Thymus (tissue), 14 donors: ENCODE data around the gene CDC25B. TPM values are rescaled to one million over a fixed set of nuclear protein-coding genes. Genes with fewer than 3 reads are reported as not detected.

ENCODE experiments used
- DNase-seq, 9 donors: peaks; one replicate each; pipeline ENCODE4 v3.0.0-alpha.2; 2013; ENCODE audit warnings: low spot score in 9 of 9, low read depth in 6 of 9, missing footprints in 1 of 9
- H3K27ac ChIP-seq, 2 donors: one replicate each; pipeline ENCODE4 v1.5.1; 2013; ENCODE audit warnings: control low read depth in 1 of 2, low read depth in 1 of 2, low read length in 1 of 2, mild to moderate bottlenecking in 1 of 2, moderate library complexity in 1 of 2
- H3K27me3 ChIP-seq, 2 donors: one replicate each; pipeline ENCODE4 v1.5.1; 2013; ENCODE audit warnings: low read length in 1 of 2; ENCODE audit not compliant: control insufficient read depth in 2 of 2, insufficient read depth in 1 of 2
- H3K36me3 ChIP-seq, 2 donors: one replicate each; pipeline ENCODE4 v1.5.1; 2013; ENCODE audit warnings: low read length in 1 of 2, mild to moderate bottlenecking in 1 of 2, moderate library complexity in 1 of 2; ENCODE audit not compliant: control insufficient read depth in 2 of 2, insufficient read depth in 2 of 2
- H3K4me1 ChIP-seq, 2 donors: one replicate each; pipeline ENCODE4 v1.5.1; 2013; ENCODE audit warnings: low read length in 2 of 2; ENCODE audit not compliant: control insufficient read depth in 2 of 2, insufficient read depth in 2 of 2
- H3K4me3 ChIP-seq, 2 donors: one replicate each; pipeline ENCODE4 v1.5.1; 2013; ENCODE audit warnings: low read length in 2 of 2, control low read depth in 1 of 2, mild to moderate bottlenecking in 1 of 2
- H3K9me3 ChIP-seq, 2 donors: one replicate each; pipeline ENCODE4 v1.5.1; 2013; ENCODE audit warnings: low read length in 1 of 2, mild to moderate bottlenecking in 1 of 2; ENCODE audit not compliant: control insufficient read depth in 2 of 2, insufficient read depth in 1 of 2
- WGBS: extraction: QIAGEN DNeasy Blood & Tissue Kit; methylation state at CpG from one replicate; pipeline ENCODE4 v1.1.7; 2013; 5-methylcytosine and 5-hydroxymethylcytosine counted together
- long read RNA-seq, 10 donors: transcript quantifications; one replicate each; lab custom pipeline, GENCODE V29; 2026
- polyA plus RNA-seq: library from polyadenylated mRNA; stranded (reverse); fragments of 200-250 nt; gene quantifications from one replicate; pipeline ENCODE4 v1.2.3, GENCODE V29; 2013
- total RNA-seq: library from RNA; stranded (reverse); fragments of 120-200 nt; gene quantifications from one replicate; pipeline ENCODE4 v1.2.4, GENCODE V29; 2013
- donor health status: healthy.

Gene CDC25B
- total RNA-seq, result 21.1 TPM
- 56.4 TPM for polyA plus RNA-seq
- long read RNA-seq, donor 1, partial matches to known transcripts, result 0 of 1 reads
- long read RNA-seq, donor 1, other reads (novel, unspliced or antisense), result 0 of 1 reads
- long read RNA-seq, donor 2, transcript CDC25B-201 (16 exons, 3,597 nt), result major isoform, 9 of 107 reads
- long read RNA-seq, donor 2, partial matches to known transcripts, result 94 of 107 reads
- long read RNA-seq, donor 2, other reads (novel, unspliced or antisense), result 0 of 107 reads
- long read RNA-seq, donor 3, transcript CDC25B-201 (16 exons, 3,597 nt), result major isoform, 6 of 12 reads
- long read RNA-seq, donor 3, transcript CDC25B-206 (16 exons, 1,960 nt), result major isoform, 6 of 12 reads
- long read RNA-seq, donor 3, partial matches to known transcripts, result 0 of 12 reads
- long read RNA-seq, donor 3, other reads (novel, unspliced or antisense), result 0 of 12 reads
- long read RNA-seq, donor 4, partial matches to known transcripts, result 0 of 3 reads
- long read RNA-seq, donor 4, other reads (novel, unspliced or antisense), result 0 of 3 reads
- long read RNA-seq, donor 5, transcript CDC25B-201 (16 exons, 3,597 nt), result major isoform, 6 of 25 reads
- long read RNA-seq, donor 5, partial matches to known transcripts, result 18 of 25 reads
- long read RNA-seq, donor 5, other reads (novel, unspliced or antisense), result 0 of 25 reads
- long read RNA-seq, donor 6, partial matches to known transcripts, result 0 of 5 reads
- long read RNA-seq, donor 6, other reads (novel, unspliced or antisense), result 0 of 5 reads
- long read RNA-seq, donor 7, partial matches to known transcripts, result 0 of 8 reads
- long read RNA-seq, donor 7, other reads (novel, unspliced or antisense), result 0 of 8 reads
- long read RNA-seq, donor 8, partial matches to known transcripts, result 0 of 2 reads
- long read RNA-seq, donor 8, other reads (novel, unspliced or antisense), result 0 of 2 reads
- long read RNA-seq, donor 9, transcript CDC25B-201 (16 exons, 3,597 nt), result major isoform, 5 of 30 reads
- long read RNA-seq, donor 9, partial matches to known transcripts, result 22 of 30 reads
- long read RNA-seq, donor 9, other reads (novel, unspliced or antisense), result 0 of 30 reads
- long read RNA-seq, donor 10, partial matches to known transcripts, result 13 of 21 reads
- long read RNA-seq, donor 10, other reads (novel, unspliced or antisense), result 0 of 21 reads

DNA sequence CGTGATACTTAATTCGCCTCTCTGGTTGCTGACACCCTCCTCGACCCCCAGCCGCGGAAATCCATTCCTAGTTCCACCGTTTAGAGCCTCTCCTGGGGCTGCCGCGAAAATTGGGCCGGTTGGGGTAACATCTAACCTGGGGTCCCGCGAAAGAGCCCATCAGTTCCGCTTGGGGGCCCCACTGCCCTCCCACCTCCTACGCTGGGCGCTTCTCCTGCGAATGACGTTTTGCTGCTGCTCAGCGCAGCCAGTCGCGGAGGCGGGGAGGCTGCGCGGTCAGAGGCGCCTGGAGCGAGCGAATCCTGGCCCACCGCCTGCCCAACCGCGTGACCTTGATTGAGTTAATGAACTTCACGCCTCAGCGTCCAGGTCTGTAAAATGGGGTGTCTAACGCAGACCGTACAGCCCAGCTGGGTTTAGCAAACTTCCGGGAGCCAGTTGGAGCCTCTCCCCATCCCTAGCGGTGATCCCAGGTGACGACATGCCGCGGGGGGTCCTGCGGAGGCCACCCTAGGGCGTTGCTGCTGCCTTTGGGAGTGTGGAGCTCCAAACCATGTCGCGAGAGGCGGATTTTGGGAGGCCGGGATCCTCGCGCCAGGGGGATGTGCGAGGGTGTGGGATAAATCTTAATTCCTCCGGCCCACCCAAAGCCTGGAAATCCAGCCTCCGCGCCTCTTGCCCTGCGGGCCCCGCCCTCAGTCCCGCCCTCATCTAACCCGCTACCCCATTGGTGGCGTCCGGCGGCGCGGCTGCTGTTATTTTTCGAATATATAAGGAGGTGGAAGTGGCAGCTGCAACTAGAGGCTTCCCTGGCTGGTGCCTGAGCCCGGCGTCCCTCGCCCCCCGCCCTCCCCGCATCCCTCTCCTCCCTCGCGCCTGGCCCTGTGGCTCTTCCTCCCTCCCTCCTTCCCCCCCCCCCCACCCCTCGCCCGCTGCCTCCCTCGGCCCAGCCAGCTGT lies at the start of gene CDC25B:
TSS of gene CDC25B (plus strand) at position 800 of the 958 bp plus-strand sequence. CDS start 222 bp downstream, outside the sequence.
- WGBS, result 2% methylated on average over 67 of the region's 69 CpGs
- peak within 1 kb of the TSS; percentile 59 to 83 for H3K4me3 ChIP-seq
- H3K27ac ChIP-seq, result peak within 1 kb of the TSS; percentile 88

DNA sequence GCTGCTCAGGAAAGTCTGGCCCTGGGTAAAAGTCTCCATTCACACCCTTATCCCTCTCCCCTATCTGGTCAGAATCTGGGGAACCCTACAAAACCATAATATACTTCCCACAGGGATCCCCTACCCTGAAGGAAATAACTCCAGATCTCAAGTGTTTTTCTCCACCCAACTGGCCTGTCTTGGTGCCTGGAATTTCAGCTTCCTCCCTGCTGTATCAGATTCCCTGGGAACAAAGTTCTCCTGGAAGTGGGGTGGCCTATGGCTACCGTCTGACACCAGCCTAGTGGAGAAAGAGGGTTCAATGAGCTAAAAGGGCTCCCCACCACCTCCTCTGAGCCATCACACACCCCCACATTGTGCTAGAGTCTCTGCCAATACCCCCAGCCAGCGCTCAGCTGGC lies 48.6 kb upstream of the CDC25B start:
- Histone ChIP-seq H3K27ac (no peak overlapping the region), H3K36me3 (no peaks in the 10 kb centered on the region), H3K4me3 (no peak overlapping the region), H3K27me3 (peaks cover 9 to 72% of the 10 kb centered on the region in 2 donors), H3K9me3 (peaks cover 0 to 2% of the 10 kb centered on the region in 2 donors), H3K4me1 (peaks cover 3% of the 10 kb centered on the region in 2 donors)
- DNase-seq, result no peak
- WGBS, result 98% methylated on average over 2 of the region's 2 CpGs

More for the DNA sequence above, at the start of gene CDC25B:
- Histone ChIP-seq H3K9me3 (no peaks in the 10 kb centered on the region), H3K27me3 (no peaks in the 10 kb centered on the region), H3K36me3 (peaks cover 12 to 19% of the 10 kb centered on the region in 2 donors), H3K4me1 (peaks cover 35 to 48% of the 10 kb centered on the region in 2 donors)
- peak in 8 of 9 donors; percentile 77 to 94 (median 84) for DNase-seq

DNA sequence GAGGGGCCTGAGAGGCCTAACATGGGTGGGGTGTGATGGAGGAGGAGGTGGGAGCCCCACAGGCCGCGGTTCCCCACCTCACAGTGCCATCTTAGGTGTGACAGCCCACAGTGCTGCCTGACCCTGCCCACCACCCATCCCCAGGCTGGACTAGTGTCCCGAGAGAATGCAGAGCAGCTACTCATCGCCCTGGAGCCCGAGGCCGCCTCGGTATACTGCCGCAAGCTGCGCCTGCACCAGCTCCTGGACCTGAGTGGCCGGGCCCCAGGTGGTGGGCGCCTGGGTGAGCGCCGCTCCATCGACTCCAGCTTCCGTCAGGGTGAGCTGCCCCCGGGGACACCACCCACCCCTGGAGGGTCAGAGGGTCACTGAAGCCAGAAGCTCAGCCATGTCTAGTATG lies 48.0 kb upstream of the CDC25B start:
- peaks cover 9 to 77% of the 10 kb centered on the region in 2 donors for H3K27me3 ChIP-seq
- H3K27ac ChIP-seq, result no peak overlapping the region
- DNase-seq, result no peak
- 96% methylated on average over 16 of the region's 16 CpGs for WGBS
- peaks cover 0 to 2% of the 10 kb centered on the region in 2 donors for H3K9me3 ChIP-seq
- H3K36me3 ChIP-seq, result no peaks in the 10 kb centered on the region
- no peak overlapping the region for H3K4me3 ChIP-seq
- peaks cover 3% of the 10 kb centered on the region in 2 donors for H3K4me1 ChIP-seq

DNA sequence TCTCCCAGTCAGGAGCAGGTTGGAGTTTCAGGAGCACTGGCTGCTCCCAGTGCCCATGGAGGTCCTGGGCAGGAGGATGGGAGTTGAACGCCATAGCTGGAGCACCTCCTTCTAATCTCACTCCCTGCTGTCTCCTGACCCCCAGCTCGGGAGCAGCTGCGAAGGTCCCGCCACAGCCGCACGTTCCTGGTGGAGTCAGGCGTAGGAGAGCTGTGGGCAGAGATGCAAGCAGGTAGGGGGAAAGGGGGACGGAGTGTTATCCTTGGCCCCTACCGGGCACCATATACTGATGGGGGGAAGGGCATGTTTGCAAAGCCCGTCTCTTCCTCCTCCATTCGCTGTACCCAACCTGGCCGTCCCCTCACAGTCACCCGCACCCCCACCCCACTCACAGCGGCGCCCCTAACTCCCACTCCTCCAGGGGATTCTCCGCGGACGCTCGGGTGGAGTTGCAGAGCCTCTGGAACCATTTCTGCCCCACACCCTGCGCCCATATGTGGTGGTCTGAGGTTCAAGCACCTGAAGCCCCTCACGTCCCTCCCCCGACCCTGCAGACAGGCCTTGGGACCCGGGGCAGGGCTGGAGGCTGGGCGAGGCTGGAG lies 46.9 kb upstream of the CDC25B start:
- DNase-seq, result no peak
- Histone ChIP-seq H3K4me1 (peaks cover 3% of the 10 kb centered on the region in 2 donors), H3K27ac (no peak overlapping the region), H3K27me3 (peaks cover 9 to 75% of the 10 kb centered on the region in 2 donors), H3K9me3 (peaks cover 0 to 2% of the 10 kb centered on the region in 2 donors), H3K36me3 (no peaks in the 10 kb centered on the region), H3K4me3 (no peak overlapping the region)
- WGBS, result 90% methylated on average over 24 of the region's 24 CpGs

DNA sequence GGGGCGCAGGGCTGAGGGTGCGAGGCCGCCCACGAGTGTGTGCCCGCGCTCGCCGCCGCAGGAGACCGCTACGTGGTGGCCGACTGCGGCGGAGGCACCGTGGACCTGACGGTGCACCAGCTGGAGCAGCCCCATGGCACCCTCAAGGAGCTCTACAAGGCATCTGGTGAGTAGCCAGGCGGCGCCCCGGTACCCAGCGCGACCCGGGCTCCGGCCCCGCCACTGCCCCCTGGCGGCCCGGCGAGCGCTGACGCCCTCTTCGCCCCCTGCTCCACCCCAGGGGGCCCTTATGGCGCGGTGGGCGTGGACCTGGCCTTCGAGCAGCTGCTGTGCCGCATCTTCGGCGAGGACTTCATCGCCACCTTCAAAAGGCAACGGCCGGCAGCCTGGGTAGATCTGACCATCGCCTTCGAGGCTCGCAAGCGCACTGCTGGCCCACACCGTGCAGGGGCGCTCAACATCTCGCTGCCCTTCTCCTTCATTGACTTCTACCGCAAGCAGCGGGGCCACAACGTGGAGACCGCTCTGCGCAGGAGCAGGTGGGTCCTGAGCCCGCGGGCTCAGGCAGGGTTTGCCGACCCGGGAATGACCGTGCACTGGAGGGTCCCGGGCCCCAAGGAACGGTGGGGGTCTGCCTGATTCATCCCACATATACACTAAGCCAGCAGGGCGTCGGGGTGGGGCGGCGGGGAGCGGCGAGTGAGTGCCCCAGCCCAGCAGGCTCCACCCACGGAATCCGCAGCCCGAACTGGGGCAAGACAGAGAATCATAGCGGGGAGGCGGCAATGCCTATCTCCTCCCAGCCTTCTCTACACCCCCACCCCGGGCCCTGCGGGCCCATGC lies 46.2 kb upstream of the CDC25B start:
- Histone ChIP-seq H3K27me3 (peaks cover 9 to 69% of the 10 kb centered on the region in 2 donors), H3K27ac (no peak overlapping the region), H3K4me1 (peaks cover under 1 to 3% of the 10 kb centered on the region in 2 donors), H3K36me3 (no peaks in the 10 kb centered on the region), H3K4me3 (no peak overlapping the region), H3K9me3 (peaks cover 0 to 2% of the 10 kb centered on the region in 2 donors)
- WGBS, result 69% methylated on average over 72 of the region's 72 CpGs
- DNase-seq, result peak in 2 of 9 donors; percentile 32 to 37

DNA sequence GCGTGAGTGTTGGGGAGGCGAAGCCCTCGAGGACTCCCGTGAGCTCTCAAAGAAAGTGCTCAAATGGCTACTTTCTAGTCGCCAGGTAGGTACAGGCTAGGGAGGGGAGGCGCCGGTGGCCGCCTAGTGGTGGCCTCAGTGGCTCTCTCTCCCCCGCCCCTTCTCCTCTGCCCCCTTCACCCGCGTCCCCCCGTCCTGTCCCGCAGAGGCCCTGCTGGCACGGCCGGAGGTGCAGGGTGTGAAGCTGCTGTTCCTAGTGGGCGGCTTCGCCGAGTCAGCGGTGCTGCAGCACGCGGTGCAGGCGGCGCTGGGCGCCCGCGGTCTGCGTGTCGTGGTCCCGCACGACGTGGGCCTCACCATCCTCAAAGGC lies 44.8 kb upstream of the CDC25B start:
- 85% methylated on average over 31 of the region's 31 CpGs for WGBS
- Histone ChIP-seq H3K9me3 (no peaks in the 10 kb centered on the region), H3K36me3 (no peaks in the 10 kb centered on the region), H3K4me3 (peak overlapping the region in 1 of 2 donors; percentile 41), H3K4me1 (peaks cover 0 to 3% of the 10 kb centered on the region in 2 donors), H3K27ac (no peak overlapping the region), H3K27me3 (peaks cover 9 to 57% of the 10 kb centered on the region in 2 donors)
- DNase-seq, result no peak

DNA sequence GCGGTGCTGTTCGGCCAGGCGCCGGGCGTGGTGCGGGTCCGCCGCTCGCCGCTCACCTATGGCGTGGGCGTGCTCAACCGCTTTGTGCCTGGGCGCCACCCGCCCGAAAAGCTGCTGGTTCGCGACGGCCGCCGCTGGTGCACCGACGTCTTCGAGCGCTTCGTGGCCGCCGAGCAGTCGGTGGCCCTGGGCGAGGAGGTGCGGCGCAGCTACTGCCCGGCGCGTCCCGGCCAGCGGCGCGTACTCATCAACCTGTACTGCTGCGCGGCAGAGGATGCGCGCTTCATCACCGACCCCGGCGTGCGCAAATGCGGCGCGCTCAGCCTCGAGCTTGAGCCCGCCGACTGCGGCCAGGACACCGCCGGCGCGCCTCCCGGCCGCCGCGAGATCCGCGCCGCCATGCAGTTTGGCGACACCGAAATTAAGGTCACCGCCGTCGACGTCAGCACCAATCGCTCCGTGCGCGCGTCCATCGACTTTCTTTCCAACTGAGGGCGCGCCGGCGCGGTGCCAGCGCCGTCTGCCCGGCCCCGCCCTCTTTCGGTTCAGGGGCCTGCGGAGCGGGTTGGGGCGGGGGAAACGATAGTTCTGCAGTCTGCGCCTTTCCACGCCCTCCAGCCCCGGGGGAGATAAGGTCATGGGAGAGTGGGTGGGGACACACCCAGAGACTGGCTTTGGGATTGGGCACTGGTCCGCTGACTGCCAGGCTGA lies 44.3 kb upstream of the CDC25B start:
- H3K27ac ChIP-seq, result no peak overlapping the region
- DNase-seq, result peak in 3 of 9 donors; percentile 17 to 39 (median 25)
- H3K4me3 ChIP-seq, result peak overlapping the region in 1 of 2 donors; percentile 41
- H3K36me3 ChIP-seq, result no peaks in the 10 kb centered on the region
- peaks cover 9 to 54% of the 10 kb centered on the region in 2 donors for H3K27me3 ChIP-seq
- WGBS, result 50% methylated on average over 95 of the region's 95 CpGs
- H3K4me1 ChIP-seq, result peaks cover 0 to 3% of the 10 kb centered on the region in 2 donors
- H3K9me3 ChIP-seq, result no peaks in the 10 kb centered on the region
